Naive thymus-derived CD4-positive, alpha-beta T cell (primary cell): ENCODE measurements around the gene TRIM39. TPM values are rescaled to one million over a fixed set of nuclear protein-coding genes. Genes with fewer than 3 reads are reported as not detected.

ENCODE experiments used
- ATAC-seq: fragments of 150-1000 bp; cut with Tn5 transposase; 2 replicates; pipeline ENCODE4 v1.10.0; 2021; ENCODE audit warnings: mild to moderate bottlenecking, moderate library complexity
- CTCF ChIA-PET: fragments of 350-600 bp; sonication (Branson Sonifier 250); formaldehyde crosslinking; loops from one replicate; lab custom pipeline; 2021; ENCODE audit warnings: antibody characterized with exemption; lab: Charles Lee
- POLR2A ChIA-PET: fragments of 350-600 bp; sonication (Branson Sonifier 250); formaldehyde crosslinking; loops from one replicate; lab custom pipeline; 2021; ENCODE audit warnings: antibody characterized with exemption, inconsistent platforms; lab: Charles Lee
- DNase-seq, 9 donors: peaks; one replicate each; pipeline versions ENCODE4 v3.0.0 to v3.0.0-alpha.2; 2020 to 2022; ENCODE audit warnings: mixed read lengths in 1 of 9
- H3K27ac ChIP-seq: one replicate; pipeline ENCODE4 v1.7.0; 2013; ENCODE audit warnings: mild to moderate bottlenecking, low read depth, low read length, moderate library complexity
- H3K27me3 ChIP-seq, 2 donors: one replicate each; pipeline ENCODE4 v1.7.0; 2013; ENCODE audit warnings: low read length in 2 of 2, mild to moderate bottlenecking in 2 of 2, moderate library complexity in 2 of 2; ENCODE audit not compliant: control insufficient read depth in 2 of 2, insufficient read depth in 2 of 2
- H3K36me3 ChIP-seq, 3 experiments: 1 replicate in 2 of 3; 2 replicates in 1 of 3; pipeline ENCODE4 v1.7.0; 2013; ENCODE audit warnings: low read length in 3 of 3, mild to moderate bottlenecking in 3 of 3, moderate library complexity in 1 of 3; ENCODE audit not compliant: insufficient read depth in 3 of 3, control insufficient read depth in 2 of 3
- H3K4me1 ChIP-seq, 2 donors: one replicate each; pipeline ENCODE4 v1.7.0; 2013; ENCODE audit warnings: low read length in 2 of 2, mild to moderate bottlenecking in 2 of 2, moderate library complexity in 1 of 2; ENCODE audit not compliant: control insufficient read depth in 2 of 2, insufficient read depth in 2 of 2
- H3K4me3 ChIP-seq: 2 replicates; pipeline ENCODE4 v1.7.0; 2013; ENCODE audit warnings: mild to moderate bottlenecking, low read length
- H3K9me3 ChIP-seq, 3 experiments: 1 replicate in 2 of 3; 2 replicates in 1 of 3; pipeline ENCODE4 v1.7.0; 2013; ENCODE audit warnings: low read length in 3 of 3; ENCODE audit not compliant: control insufficient read depth in 2 of 3
- H3K27ac Mint-ChIP-seq, 9 donors: one replicate each; pipeline ENCODE4 v1.8.0; 2020 to 2022; ENCODE audit warnings: mixed read lengths in 9 of 9, mild to moderate bottlenecking in 8 of 9, moderate library complexity in 5 of 9, inconsistent platforms in 2 of 9
- H3K27me3 Mint-ChIP-seq, 5 donors: one replicate each; pipeline ENCODE4 v1.8.0; 2021 to 2022; ENCODE audit warnings: mixed read lengths in 5 of 5, mild to moderate bottlenecking in 1 of 5
- H3K36me3 Mint-ChIP-seq, 5 donors: one replicate each; pipeline ENCODE4 v1.8.0; 2020 to 2022; ENCODE audit warnings: mixed read lengths in 5 of 5, mild to moderate bottlenecking in 3 of 5, inconsistent platforms in 1 of 5
- H3K4me1 Mint-ChIP-seq, 7 donors: one replicate each; pipeline ENCODE4 v1.8.0; 2020 to 2022; ENCODE audit warnings: mixed read lengths in 7 of 7, mild to moderate bottlenecking in 3 of 7, inconsistent platforms in 1 of 7
- H3K4me3 Mint-ChIP-seq, 10 donors: one replicate each; pipeline ENCODE4 v1.8.0; 2020 to 2022; ENCODE audit warnings: mild to moderate bottlenecking in 10 of 10, mixed read lengths in 10 of 10, moderate library complexity in 6 of 10, inconsistent platforms in 2 of 10
- H3K9me3 Mint-ChIP-seq, 11 donors: one replicate each; pipeline ENCODE4 v1.8.0; 2020 to 2022; ENCODE audit warnings: mixed read lengths in 11 of 11, mild to moderate bottlenecking in 4 of 11, inconsistent platforms in 1 of 11, moderate library complexity in 1 of 11
- intact Hi-C, 2 donors: fragments of 100-400 bp; cut with micrococcal nuclease; formaldehyde crosslinking; loops; one replicate each; pipeline ENCODE4 v1.15.1; 2023
- polyA plus RNA-seq, 2 donors: library from polyadenylated mRNA; unstranded; fragments of 300-500 nt; fragmentation: Illumina TruSeq; gene quantifications; one replicate each; pipeline ENCODE4 v1.2.3, GENCODE V29; 2021
- total RNA-seq, 6 experiments: library from RNA in 5 of 6; stranded (reverse) in 5 of 6; gene quantifications; 1 replicate in 5 of 6; 2 replicates in 1 of 6; pipeline ENCODE4 v1.2.3 and lab custom pipeline; 2021 to 2026

Gene TRIM39
- total and polyA plus RNA-seq, 7 experiments from 2014 or later = 7.6 to 42.1 (median 23.7) TPM

DNA sequence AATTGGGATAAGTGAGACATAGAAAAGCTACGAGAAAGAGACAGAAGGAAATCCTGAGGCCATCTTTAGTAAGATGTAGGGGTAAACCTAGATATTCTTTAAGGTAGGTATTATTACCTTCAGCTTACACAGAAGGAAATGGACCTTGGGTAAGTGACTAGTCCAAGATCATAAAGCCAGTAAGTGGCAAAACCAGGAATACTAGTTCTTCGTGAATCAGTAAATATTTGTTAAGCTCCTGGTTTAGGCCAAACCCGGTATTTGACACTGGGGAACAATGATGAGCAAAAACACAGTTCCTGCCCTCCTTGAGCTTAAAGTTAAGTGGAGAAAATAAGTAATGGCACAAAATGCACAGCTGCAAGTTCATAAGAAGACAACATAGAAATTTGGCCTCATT, 5.3 kb downstream of the TRIM39 start:
- H3K27me3 Mint-ChIP-seq = no peaks in the 10 kb centered on the region
- H3K4me1 Mint-ChIP-seq = peaks cover 11 to 27% (median 21%) of the 10 kb centered on the region in 7 donors
- intact Hi-C loops = no loop called here
- no peak overlapping the region for H3K27ac ChIP-seq
- peaks cover 22 to 60% (median 40%) of the 10 kb centered on the region in 5 donors for H3K36me3 Mint-ChIP-seq
- DNase-seq = no peak
- H3K4me3 Mint-ChIP-seq = no peak overlapping the region
- no peak for ATAC-seq
- H3K4me3 ChIP-seq = no peak overlapping the region
- H3K27me3 ChIP-seq = no peaks in the 10 kb centered on the region
- peaks cover 0 to 3% (median 0%) of the 10 kb centered on the region in 11 donors for H3K9me3 Mint-ChIP-seq
- H3K36me3 ChIP-seq = peaks cover 18 to 70% (median 21%) of the 10 kb centered on the region in 3 experiments
- POLR2A ChIA-PET = interaction anchor here (0.6 kb wide), 1 partner anchor 560 kb away, joined by 3 read pairs; no protein-coding TSS in a partner anchor
- H3K27ac Mint-ChIP-seq = peak overlapping the region in 2 of 9 donors; percentile 30 to 51
- H3K9me3 ChIP-seq = no peaks in the 10 kb centered on the region
- CTCF ChIA-PET = no interaction called here
- peaks cover 7 to 10% of the 10 kb centered on the region in 2 donors for H3K4me1 ChIP-seq

GRCh38 chr6:30334075-30334783, 7.5 kb downstream of the TRIM39 start:
- H3K4me3 Mint-ChIP-seq = no peak overlapping the region
- ChIA-PET CTCF (no interaction called here), POLR2A (no interaction called here)
- peak overlapping the region in 2 of 9 donors; percentile 51 to 64 for H3K27ac Mint-ChIP-seq
- H3K4me1 Mint-ChIP-seq = peaks cover 0 to 6% (median 3%) of the 10 kb centered on the region in 7 donors
- Histone ChIP-seq H3K9me3 (no peaks in the 10 kb centered on the region), H3K27me3 (no peaks in the 10 kb centered on the region), H3K4me3 (no peak overlapping the region), H3K4me1 (no peaks in the 10 kb centered on the region), H3K36me3 (peaks cover 18 to 86% (median 21%) of the 10 kb centered on the region in 3 experiments), H3K27ac (no peak overlapping the region)
- no peaks in the 10 kb centered on the region for H3K27me3 Mint-ChIP-seq
- no peak for DNase-seq
- ATAC-seq = no peak
- H3K36me3 Mint-ChIP-seq = peaks cover 18 to 65% (median 39%) of the 10 kb centered on the region in 5 donors
- intact Hi-C loops = no loop called here
- H3K9me3 Mint-ChIP-seq = no peaks in the 10 kb centered on the region

GRCh38 chr6:30340589-30341054, 13.9 kb downstream of the TRIM39 start:
- Mint-ChIP-seq H3K4me1 (peaks cover under 1 to 10% (median 6%) of the 10 kb centered on the region in 7 donors), H3K36me3 (peaks cover 12 to 44% (median 29%) of the 10 kb centered on the region in 5 donors), H3K27me3 (no peaks in the 10 kb centered on the region), H3K27ac (no peak overlapping the region), H3K4me3 (no peak overlapping the region), H3K9me3 (no peaks in the 10 kb centered on the region)
- peaks cover 0 to 6% of the 10 kb centered on the region in 2 donors for H3K4me1 ChIP-seq
- intact Hi-C loops = loop anchor here in 1 of 2 donors (1.0 kb wide), 1 partner anchor 14 kb away; the partner anchor contains the start of gene TRIM39
- POLR2A ChIA-PET = interaction anchor here (0.6 to 1.4 kb wide), 2 partner anchors 15 to 401 kb away, joined by 3 to 6 read pairs; no protein-coding TSS in a partner anchor
- H3K27ac ChIP-seq = no peak overlapping the region
- H3K27me3 ChIP-seq = no peaks in the 10 kb centered on the region
- CTCF ChIA-PET = no interaction called here
- no peak overlapping the region for H3K4me3 ChIP-seq
- H3K36me3 ChIP-seq = peaks cover 10 to 66% (median 10%) of the 10 kb centered on the region in 3 experiments
- ATAC-seq (no peak), DNase-seq (no peak)
- no peaks in the 10 kb centered on the region for H3K9me3 ChIP-seq

DNA sequence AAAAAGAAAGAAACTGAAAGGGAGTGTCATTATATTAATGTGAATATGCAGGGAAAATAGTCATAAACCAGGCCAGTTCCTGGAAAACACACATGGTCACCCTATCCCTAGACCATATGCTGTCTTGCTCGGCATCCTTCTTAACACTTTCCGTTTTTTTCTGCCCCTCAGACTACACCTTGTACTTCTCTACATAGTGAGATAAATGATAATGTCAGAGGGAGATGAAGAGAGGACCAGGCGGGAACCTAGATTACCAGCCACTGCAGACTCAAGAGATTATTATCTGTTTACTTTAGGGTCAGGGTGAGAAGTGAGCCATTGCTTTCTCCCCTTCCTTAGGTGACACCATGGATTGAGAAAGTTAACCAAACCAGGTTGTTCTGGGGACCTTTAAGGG, 14.5 kb downstream of the TRIM39 start:
- POLR2A ChIA-PET = no interaction called here
- Histone ChIP-seq H3K27ac (no peak overlapping the region), H3K36me3 (peaks cover 4 to 61% (median 4%) of the 10 kb centered on the region in 3 experiments), H3K4me3 (no peak overlapping the region), H3K27me3 (no peaks in the 10 kb centered on the region), H3K9me3 (no peaks in the 10 kb centered on the region), H3K4me1 (peaks cover 0 to 12% of the 10 kb centered on the region in 2 donors)
- Mint-ChIP-seq H3K4me1 (peaks cover 6 to 16% (median 12%) of the 10 kb centered on the region in 7 donors), H3K27ac (no peak overlapping the region), H3K36me3 (peaks cover 10 to 43% (median 28%) of the 10 kb centered on the region in 5 donors), H3K4me3 (no peak overlapping the region), H3K9me3 (no peaks in the 10 kb centered on the region), H3K27me3 (no peaks in the 10 kb centered on the region)
- CTCF ChIA-PET = interaction anchor here (0.6 kb wide), 1 partner anchor 9 kb away, joined by 4 read pairs; no protein-coding TSS in a partner anchor
- ATAC-seq (no peak), DNase-seq (no peak)
- intact Hi-C loops = no loop called here

- no peaks in the 10 kb centered on the region for H3K27me3 ChIP-seq
- peaks cover 5 to 42% (median 29%) of the 10 kb centered on the region in 5 donors for H3K36me3 Mint-ChIP-seq
- H3K4me3 Mint-ChIP-seq = no peak overlapping the region
- peaks cover 0 to 12% of the 10 kb centered on the region in 2 donors for H3K4me1 ChIP-seq
- no peaks in the 10 kb centered on the region for H3K9me3 Mint-ChIP-seq
- POLR2A ChIA-PET = no interaction called here
- peaks cover 6 to 20% (median 16%) of the 10 kb centered on the region in 7 donors for H3K4me1 Mint-ChIP-seq
- no peaks in the 10 kb centered on the region for H3K9me3 ChIP-seq
- intact Hi-C loops = no loop called here
- ATAC-seq (no peak), DNase-seq (no peak)
- no peak overlapping the region for H3K27ac Mint-ChIP-seq
- H3K27ac ChIP-seq = no peak overlapping the region
- peaks cover 0 to 60% (median 4%) of the 10 kb centered on the region in 3 experiments for H3K36me3 ChIP-seq
- no peak overlapping the region for H3K4me3 ChIP-seq
- H3K27me3 Mint-ChIP-seq = no peaks in the 10 kb centered on the region
- CTCF ChIA-PET = no interaction called here
Measured at GRCh38 chr6:30341728-30342127, 15.0 kb downstream of the TRIM39 start.

- peak overlapping the region in 8 of 9 donors; percentile 84 to 97 (median 90) for H3K27ac Mint-ChIP-seq
- Histone ChIP-seq H3K36me3 (peaks cover 0 to 55% (median 4%) of the 10 kb centered on the region in 3 experiments), H3K4me1 (peaks cover 0 to 12% of the 10 kb centered on the region in 2 donors), H3K27me3 (no peaks in the 10 kb centered on the region), H3K27ac (peak overlapping the region; percentile 97), H3K9me3 (no peaks in the 10 kb centered on the region), H3K4me3 (peak overlapping the region; percentile 77)
- CTCF ChIA-PET = no interaction called here
- H3K36me3 Mint-ChIP-seq = peaks cover 5 to 34% (median 24%) of the 10 kb centered on the region in 5 donors
- peaks cover 12 to 32% (median 23%) of the 10 kb centered on the region in 7 donors for H3K4me1 Mint-ChIP-seq
- ATAC-seq (no peak), DNase-seq (no peak)
- intact Hi-C loops = no loop called here
- no peaks in the 10 kb centered on the region for H3K9me3 Mint-ChIP-seq
- POLR2A ChIA-PET = interaction anchor here (0.6 to 1.4 kb wide), 4 partner anchors 10 to 854 kb away, joined by 3 to 5 read pairs (median 4); partner anchors contain the start of gene TRIM39
- peak overlapping the region; percentile 73 to 93 (median 88) for H3K4me3 Mint-ChIP-seq
- peaks cover 0 to 2% (median 0%) of the 10 kb centered on the region in 5 donors for H3K27me3 Mint-ChIP-seq
Measured at GRCh38 chr6:30344191-30344867, 17.6 kb downstream of the TRIM39 start.
